Choroid plexus epithelial cell (primary cell): ENCODE results near the gene XRN2.
"Not testable (repeated sequence)": the region's sequence is repeated elsewhere in the genome, so short reads cannot be mapped to it uniquely, and the experiment has no call there.

Experiments used
- DNase-seq: peaks from one replicate; pipeline ENCODE4 v3.0.0-alpha.2; 2010; ENCODE audit warnings: low read depth
- H3K4me3 ChIP-seq: 2 replicates; pipeline ENCODE4 v1.5.1; 2011; ENCODE audit warnings: low read depth, mild to moderate bottlenecking, control low read depth, low read length, moderate library complexity
- TF ChIP-seq, protein P1 (sequence below): conservative IDR thresholded peaks from 2 replicates; pipeline ENCODE4 v1.5.1; 2011; ENCODE audit warnings: low read depth, mild to moderate bottlenecking, control low read depth, inconsistent platforms, low read length, moderate library complexity

XRN2 gene

DNA sequence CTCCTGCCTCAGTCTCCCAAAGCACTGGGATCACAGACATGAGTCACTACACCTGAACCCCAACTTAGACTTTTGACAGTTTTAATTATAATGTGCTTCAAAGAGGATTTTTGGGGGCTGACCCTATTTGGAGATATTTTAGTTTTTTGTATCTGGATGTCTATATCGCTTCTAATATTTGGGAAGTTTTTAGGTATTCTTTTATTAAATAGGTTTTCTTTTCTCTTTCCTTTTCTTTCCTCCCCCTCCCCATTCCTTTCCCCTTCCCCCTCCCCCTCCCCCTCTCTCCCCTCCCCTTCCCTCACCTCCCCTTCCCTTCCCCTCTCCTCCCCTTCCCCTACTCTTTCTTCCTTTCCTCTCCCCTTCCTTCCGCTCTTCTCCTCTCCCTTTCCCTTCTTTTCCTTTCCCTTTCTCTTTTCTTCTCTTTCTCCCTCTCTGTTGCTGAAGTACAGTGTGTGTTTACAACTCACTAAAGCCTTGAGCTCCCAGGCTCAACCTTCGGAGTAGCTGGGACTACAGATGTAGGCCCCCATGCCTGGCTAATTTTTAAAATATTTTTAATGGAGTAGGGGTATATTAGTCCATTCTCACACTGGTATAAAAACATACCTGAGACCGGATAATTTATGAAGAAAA, 118.6 kb downstream of the XRN2 start:
- no peak overlapping the region for H3K4me3 ChIP-seq
- no peak for DNase-seq
- TF ChIP-seq, protein P1, sequence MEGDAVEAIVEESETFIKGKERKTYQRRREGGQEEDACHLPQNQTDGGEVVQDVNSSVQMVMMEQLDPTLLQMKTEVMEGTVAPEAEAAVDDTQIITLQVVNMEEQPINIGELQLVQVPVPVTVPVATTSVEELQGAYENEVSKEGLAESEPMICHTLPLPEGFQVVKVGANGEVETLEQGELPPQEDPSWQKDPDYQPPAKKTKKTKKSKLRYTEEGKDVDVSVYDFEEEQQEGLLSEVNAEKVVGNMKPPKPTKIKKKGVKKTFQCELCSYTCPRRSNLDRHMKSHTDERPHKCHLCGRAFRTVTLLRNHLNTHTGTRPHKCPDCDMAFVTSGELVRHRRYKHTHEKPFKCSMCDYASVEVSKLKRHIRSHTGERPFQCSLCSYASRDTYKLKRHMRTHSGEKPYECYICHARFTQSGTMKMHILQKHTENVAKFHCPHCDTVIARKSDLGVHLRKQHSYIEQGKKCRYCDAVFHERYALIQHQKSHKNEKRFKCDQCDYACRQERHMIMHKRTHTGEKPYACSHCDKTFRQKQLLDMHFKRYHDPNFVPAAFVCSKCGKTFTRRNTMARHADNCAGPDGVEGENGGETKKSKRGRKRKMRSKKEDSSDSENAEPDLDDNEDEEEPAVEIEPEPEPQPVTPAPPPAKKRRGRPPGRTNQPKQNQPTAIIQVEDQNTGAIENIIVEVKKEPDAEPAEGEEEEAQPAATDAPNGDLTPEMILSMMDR: no peak

DNA sequence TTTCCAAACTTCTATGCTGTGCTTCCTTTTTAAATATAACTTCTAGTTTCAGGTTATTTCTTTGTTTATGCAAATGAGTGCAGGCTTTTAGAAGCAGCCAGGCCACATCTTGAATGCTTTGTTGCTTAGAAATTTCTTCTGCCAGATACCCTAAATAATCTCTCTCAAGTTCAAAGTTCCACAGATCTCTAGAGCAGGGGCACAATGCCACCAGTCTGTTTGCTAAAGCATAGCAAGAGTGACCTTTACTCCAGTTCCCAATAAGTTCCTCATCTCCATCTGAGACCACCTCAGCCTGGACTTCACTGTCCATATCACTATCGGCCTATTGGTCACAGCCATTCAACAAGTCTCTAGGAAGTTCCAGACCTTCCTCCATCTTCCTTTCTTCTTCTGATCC, 120.6 kb downstream of the XRN2 start:
- H3K4me3 ChIP-seq, DNase-seq: not testable (repeated sequence)

DNA sequence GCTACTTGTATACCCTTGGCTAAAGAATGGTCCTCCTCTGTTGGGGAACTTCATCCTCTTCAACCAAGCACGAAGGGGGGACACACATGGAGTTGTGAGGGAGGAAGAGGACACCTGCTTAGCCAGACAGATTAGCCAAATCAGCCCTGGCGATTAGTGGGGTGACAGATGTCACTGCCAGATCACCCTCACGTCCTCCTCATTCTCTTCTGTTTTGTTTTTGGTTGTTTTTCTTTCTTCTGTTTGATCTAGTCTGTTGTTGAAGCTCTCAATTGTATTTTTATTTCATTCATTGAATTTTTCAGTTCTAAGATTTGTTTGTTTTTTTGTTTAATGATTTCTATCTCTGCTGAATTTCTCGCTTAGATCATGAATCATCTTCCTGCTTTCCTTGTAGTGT, 121.7 kb downstream of the XRN2 start:
- no peak overlapping the region for H3K4me3 ChIP-seq
- TF ChIP-seq, protein P1: no peak
- DNase-seq: no peak

DNA sequence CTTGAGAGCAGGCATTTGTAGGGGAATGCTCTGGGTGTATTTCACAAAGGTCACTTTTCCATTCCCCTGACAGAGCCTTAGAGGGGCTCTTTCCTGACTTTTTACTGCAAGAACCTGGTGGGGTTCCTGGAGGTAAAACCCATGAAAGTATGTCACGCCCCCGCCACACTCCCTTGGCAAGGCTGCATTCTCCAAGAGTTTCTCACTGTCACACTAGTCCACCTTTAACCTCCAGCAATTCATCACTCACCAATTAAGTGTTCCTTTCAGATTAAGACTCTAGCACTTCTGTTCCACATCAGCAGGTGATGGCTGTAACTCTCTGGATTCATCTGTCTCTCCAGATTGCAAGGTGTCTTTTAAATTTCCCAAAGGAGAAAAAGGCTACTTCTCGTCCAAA, 126.9 kb downstream of the XRN2 start:
- no peak for DNase-seq
- TF ChIP-seq, protein P1: no peak
- H3K4me3 ChIP-seq: no peak overlapping the region

DNA sequence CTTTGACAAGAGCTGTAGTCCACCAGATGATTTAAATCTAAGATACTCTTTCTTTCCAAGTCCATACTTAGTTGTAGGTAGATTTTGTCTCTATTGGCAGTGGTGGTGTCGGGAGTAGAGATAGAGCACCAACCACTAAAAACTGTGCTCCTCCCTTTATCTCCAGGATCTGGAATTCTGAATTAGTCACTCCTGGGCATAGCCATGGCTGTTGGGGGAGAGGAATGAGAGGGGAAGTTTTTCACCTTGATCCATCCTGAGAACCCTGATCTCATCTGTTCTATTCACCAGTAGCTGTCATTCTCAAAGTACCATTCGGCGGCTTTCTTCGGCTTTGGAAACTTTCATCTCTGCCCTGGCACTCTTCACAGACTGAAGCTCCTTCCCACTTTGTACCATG, 129.8 kb downstream of the XRN2 start:
- TF ChIP-seq, protein P1: no peak

DNA sequence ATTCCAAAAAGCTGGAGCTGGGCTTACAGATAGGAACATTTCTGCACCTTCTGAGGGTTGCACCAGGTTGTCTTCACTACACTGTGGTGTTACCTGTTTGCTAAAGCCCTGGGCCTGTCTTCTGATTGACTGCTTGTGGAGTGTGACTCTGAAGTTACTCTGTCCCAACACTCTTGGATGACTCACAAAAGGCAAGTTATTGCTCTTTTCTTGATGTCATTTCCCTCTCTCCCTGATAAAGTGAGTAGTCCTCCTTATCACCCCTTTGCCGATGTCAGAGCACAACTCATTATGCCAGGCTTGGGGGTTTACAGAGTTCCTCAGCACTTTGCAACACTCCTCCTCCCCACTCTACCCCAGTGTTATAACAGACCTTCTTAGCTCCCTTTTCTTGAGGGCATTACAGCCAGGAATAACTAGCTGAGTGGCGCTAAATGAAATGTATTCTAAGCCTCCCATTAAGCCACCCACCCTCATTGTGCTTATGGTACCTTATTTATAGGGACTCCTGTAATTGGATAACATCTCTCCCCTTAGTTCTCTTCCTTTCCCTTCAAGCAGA, 130.3 kb downstream of the XRN2 start:
- TF ChIP-seq, protein P1: no peak
- H3K4me3 ChIP-seq: no peak overlapping the region
- peak; percentile 10 for DNase-seq

More for the DNA sequence above, 129.8 kb downstream of the XRN2 start:
- no peak for DNase-seq
- H3K4me3 ChIP-seq: no peak overlapping the region

DNA sequence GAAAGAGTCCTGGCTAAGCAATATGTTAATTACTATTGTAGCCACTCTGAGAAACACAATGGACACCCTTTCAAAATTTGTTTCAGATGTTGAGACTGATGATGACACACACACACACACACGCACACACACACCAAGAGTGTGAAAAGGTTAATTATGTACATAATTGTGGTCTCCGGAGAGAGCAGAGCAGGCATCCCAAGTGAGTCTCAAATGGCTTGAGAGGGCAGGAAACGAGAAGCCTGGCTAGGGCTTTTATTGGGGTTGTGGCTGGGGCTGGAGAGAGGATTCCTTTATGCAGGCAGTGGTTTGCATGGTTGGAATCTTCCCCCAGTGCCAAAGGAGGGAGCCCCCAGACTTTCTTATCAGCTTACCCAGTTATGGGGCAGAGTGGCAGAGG, 132.4 kb downstream of the XRN2 start:
- DNase-seq: peak; percentile 6
- no peak overlapping the region for H3K4me3 ChIP-seq
- TF ChIP-seq, protein P1: no peak
